HG03558 (cell line): ENCODE results near the gene SAYSD1.
"Not testable (repeated sequence)": the region's sequence is repeated elsewhere in the genome, so short reads cannot be mapped to it uniquely, and the experiment has no call there.

ENCODE experiments used
- ATAC-seq: cut with Tn5 transposase; IDR thresholded peaks from one replicate; pipeline ENCODE4 v1.9.1; 2021; ENCODE audit warnings: moderate number of reproducible peaks; ENCODE audit not compliant: unreplicated experiment; ENCODE audit errors: extremely low read depth

SAYSD1 gene, protein sequence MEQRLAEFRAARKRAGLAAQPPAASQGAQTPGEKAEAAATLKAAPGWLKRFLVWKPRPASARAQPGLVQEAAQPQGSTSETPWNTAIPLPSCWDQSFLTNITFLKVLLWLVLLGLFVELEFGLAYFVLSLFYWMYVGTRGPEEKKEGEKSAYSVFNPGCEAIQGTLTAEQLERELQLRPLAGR

DNA sequence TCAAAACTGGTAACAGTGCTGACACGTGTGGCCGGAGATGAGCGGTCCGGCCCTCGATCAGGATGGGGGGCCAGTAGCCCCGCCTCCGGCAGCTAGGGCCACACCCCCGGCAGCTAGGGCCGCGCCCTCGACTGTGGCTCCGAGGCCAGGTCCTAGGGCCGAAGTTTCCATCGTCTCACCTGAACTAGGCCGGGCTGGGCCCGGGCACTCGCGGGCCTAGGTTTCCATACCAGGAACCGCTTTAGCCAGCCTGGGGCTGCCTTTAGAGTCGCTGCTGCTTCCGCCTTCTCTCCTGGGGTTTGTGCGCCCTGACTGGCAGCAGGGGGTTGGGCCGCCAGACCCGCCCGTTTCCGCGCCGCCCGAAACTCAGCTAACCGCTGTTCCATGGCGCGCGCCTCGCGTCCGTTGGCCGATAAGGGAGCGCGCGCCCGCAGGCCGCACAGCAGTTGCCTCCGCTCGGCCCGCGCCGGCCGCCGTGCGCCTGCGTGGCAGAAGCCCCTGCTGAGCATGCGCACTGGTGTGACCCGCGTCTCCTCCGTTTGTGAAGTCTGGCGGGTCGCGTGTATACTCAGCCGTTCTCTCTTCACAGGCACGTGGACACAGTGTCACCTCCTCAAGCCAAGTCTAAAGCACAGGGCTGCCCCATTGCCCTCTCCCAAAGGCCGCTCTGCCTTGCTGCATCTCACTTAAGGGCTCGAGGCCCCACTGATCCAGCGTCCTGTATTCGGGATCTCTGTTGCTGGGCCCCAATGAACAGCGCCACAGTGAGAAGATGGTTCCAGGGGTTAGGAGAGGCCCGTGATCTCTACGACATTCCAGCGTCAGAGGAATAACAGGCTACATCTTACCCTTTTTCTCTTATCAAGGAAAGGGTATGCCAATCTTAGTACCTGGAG lies at the start of gene SAYSD1:
SAYSD1 (minus strand) TSS at position 483 of the 896 bp plus-strand sequence; CDS start at position 386, 97 bp downstream.
- ATAC-seq, result peak; percentile 72

DNA sequence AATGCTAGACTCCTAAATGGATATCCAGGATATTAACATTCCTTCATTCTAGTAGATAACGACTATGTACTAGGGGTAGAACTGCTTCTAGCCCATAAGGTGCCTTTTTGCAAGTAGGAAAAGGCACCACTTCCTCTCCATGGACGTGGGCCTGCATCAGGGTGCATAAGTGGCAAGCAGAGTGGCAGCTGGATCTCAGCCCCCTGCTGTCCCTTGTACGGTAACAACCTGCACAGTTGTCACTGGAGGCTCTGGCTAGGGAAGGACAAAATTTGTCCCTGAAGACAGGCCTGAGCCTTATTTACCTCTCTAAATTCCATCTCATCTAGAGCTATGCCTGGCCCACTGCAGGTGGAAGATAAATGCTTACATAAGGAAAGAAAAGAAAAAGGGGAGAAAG lies 42.5 kb upstream of the SAYSD1 start:
- no peak for ATAC-seq

DNA sequence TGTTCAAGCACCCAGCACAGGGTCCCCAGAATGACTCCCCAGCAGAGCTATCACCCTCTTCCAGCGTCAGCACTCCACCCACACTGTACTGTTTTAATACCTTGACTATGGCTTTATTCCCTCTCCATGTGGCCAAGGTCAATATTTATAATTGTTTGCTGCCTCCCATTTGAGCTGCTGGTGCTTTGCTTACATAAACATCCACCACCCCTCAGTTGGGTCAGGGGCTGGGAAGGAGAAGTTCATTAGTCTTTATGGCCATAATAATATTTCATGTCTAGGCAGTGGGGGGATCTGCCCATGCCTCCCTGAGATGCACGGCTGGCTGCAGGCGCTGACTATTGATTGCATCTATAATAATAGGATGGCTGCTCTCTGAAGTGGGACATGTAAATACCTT lies 41.8 kb upstream of the SAYSD1 start:
- no peak for ATAC-seq

DNA sequence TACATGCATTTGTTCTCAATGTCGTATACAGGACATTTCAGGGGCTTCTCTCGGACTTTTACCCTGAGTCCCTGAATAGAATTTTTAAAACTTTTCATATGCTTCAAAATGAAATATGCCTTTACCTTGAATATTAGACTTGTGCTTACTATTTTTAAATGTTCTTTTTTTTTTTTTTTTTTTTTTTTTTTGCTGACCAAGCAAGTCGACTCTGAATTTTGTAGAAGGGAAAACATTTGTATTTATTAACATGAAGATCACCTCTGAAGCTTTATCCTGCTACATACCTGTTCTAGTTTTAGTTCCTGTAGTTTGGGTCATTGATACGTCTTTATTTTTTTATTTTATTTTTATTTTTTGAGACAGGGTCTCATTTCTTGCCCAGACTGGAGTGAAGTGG lies 39.7 kb upstream of the SAYSD1 start:
- no peak for ATAC-seq

DNA sequence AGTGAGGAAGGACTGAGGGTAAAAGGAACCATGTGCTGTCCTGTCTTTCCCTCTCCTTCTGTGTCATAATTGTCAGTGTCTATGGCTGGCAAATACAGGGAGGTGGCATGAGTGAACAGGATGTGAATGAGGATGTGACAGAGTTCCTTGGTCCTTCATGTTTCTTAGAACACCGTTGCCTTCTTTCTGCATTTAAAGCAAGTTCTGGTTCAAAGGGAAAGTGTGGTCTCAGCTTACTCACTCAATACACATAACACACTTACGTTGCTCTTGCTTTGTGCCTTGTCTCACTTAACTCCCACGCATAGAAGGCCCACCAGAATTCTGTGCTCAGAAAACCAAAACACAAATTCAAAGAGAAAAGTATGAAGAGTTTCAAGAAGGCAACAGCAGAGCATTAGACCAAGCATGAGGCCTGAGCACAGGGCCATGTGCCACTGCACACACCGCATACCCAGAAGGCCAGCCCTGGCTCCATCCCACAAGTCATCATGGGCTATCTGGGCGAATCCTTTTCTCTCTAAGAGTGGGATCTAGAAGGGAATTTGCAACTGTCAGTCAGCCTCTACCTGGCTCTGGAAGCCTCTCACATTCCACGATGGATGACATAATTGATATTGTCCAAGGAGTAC lies 38.9 kb upstream of the SAYSD1 start:
- no peak for ATAC-seq

DNA sequence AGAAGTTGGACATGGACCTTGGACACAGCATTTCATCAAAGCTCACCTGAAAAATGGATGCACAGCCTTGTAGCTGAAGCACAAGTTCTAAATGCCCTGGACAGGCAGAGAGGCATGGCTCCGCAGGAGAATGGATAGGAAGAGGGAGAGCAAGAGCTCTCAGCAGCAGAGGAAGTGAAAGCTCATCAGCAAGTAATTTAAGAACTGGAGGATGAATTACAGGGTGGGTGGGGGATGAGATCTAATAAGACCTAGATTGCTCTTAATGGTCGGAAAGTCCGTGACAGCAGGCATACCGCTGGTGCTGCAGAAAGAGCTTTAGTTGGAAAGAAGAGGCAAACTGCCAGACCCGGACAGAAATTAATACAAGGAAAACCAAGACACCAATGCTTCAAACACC lies 37.3 kb upstream of the SAYSD1 start:
- no peak for ATAC-seq

DNA sequence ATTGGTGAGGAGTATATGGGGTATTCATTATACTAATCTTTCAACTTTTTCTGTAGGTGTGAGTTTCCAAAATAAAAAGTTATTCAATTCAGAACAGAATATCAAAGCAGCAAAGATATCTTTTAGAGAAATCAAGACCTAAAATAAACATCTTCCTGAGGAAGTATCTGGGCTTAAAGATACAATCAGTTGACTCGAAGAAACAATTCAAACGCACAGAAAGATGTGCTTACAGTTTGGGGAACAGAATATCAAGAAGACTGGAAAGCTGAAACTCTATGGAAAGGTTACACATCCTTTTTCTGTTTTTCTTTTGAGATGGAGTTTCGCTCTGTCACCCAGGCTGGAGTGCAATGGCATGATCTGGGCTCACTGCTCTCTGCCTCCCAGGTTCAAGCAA lies 36.2 kb upstream of the SAYSD1 start:
- no peak for ATAC-seq

DNA sequence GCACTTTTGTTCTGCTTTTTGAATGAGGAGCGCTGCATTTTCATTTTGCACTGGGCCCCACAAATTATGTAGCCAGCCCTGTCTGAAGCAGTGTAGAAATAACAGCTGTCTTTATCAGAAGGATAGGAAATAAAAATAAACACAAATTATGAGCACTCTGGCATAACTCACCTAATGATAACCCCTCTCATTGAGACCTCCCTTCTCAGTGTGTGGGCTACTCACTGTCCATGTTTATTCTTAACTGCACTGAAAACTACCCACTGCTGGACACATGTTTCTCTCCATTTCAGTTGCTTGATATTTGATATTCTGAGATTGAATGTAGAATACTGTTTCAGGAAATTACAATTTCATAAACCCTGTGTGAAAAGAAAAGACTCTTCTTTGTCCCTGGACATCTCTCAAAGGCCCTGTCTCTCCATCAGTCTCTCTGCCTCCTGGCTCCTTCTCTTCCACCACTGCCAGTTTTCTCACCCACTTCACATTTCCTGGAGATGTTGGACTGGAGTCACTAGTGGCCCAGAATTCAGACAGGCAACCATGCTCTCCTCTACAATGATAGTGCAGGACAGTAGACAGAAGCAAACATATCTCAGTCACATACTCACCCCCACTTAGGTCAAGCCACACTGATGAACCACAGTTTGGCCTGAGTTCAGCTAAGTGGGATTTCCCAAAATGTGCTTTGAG lies 29.6 kb upstream of the SAYSD1 start:
- ATAC-seq, result no peak

DNA sequence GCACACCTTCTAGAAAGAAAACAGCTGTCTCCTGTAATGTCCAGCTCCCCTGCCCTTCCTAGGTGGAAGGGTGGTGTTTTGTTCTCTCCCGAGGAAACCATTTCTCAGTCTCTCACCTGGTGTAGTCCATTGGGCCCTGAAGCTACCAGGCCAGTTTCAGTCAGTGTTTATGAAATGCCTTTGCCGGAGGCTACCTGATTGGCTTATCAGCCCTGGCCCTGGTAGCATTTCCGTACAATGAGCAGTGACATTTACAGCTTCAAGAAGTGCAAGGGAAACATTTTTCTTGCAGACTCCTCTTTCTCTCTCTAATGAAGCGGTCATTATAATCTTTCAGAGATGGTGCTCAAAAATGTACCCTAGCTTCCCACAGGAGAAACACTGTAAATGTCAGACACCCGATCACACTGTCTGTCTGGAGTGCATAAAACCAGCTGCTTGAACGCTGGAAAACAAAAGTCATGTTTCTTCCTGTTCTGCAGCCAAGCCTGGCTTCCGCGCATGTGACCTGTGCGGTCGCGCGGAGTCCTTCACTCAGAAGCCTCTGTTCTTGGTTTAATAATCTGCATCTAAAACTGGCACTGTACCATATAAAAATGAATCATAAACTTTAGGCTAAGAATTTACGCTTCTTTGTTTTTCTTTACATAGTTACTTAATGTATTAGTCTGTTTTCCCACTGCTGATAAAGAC lies 28.4 kb upstream of the SAYSD1 start:
- no peak for ATAC-seq

DNA sequence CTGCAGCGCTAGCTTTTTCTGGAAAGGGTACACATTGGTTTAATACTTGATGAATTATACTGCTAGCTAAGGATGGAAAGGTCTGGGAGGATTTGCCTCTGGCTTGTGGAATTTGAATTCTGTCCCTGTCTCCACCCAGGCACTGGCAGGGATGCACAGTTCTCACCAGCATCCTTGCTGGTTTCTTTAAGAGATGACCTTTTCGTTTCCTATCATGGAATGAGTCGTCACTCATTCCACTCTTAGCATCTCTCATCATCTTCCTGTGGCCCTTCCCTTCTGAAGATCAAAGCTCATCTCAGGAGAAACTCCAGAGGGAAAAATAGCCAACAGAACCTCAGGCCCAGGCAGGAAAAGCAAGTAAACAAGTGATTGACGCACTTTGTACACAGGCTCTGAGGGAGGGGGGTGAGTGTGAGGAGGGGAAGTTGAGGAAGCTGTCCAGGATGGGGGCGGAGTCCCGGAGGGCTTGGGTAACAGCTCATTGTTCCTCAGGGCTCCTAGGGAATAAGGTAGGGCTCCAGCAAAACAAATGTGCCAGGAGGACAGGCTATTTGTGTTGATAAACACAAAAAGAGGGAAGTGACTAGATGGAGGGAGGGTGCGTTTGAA lies 25.7 kb upstream of the SAYSD1 start:
- no peak for ATAC-seq

DNA sequence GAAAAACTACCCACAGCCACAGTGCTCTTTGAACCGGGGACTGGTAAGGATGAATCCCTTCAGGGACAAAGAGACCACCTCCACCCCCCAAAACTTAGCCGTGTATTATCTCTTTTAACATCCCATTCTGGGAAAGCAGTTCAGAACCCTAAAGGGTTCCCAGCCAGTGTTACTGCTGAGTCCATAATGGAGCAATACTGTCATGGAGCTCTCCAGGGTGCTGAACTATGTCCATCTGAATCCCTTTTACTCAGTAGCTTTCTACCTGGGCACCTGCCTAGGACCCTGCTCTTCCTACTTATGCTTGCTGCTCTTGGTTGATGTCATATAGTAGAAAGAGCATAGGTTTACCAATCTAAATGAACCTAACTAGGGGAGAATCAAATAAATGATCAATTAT lies 22.3 kb upstream of the SAYSD1 start:
- ATAC-seq, result no peak

DNA sequence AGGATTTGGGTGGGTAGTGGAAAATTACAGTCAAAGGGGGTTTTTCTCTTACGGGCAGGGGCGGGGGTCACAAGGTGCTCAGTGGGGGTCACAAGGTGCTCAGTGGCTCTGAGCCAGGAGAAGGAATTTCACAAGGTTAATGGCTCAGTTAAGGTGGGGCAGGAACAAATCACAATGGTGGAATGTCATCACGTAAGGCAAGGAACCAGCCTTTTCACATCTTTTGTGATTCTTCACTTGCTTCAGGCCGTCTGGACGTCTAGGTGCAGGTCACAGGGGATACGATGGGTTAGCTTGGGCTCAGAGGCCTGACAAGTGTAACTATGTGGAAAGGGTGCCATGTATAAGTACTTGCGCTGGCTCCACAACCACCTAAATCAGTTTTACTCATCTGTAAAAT lies 21.2 kb upstream of the SAYSD1 start:
- ATAC-seq, result not testable (repeated sequence)

DNA sequence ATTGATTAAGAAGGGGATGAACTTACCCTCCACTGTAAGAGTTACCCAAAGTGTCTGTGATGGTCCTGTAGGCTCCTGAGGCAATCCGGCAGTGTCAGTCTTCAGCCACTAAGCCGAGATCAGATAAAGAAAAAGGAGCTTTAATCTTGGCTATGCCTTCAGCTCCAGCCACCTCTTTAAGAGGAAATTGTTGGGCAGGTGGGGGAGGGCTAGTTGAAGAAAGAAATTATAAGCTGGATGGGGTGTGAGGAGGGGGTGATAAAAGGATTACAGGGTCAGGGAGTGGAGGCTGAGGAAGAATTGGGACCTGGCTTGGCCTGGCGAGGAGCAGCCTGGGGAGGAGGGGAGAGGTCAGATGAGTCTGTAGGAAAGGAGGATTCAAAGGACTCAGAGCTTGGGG lies 19.8 kb upstream of the SAYSD1 start:
- not testable (repeated sequence) for ATAC-seq

DNA sequence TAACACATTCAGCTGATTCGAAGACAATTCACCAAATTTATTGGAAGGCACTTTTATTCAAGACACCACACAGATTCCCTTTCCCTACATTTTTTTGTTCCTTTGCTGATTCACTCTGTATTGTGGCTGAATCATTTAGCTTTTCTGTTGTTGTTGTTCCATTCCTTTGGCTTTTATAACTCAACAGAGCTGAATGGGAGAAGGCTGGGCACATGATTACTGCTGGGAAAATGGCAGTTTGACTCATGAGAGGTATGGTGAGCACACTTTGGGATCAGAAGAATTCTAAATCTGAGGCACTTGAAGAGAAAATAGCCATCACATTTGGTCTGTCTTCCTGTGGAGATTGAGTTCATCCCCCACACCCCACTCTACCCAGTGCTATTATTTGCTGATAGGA lies 15.7 kb upstream of the SAYSD1 start:
- ATAC-seq, result no peak

DNA sequence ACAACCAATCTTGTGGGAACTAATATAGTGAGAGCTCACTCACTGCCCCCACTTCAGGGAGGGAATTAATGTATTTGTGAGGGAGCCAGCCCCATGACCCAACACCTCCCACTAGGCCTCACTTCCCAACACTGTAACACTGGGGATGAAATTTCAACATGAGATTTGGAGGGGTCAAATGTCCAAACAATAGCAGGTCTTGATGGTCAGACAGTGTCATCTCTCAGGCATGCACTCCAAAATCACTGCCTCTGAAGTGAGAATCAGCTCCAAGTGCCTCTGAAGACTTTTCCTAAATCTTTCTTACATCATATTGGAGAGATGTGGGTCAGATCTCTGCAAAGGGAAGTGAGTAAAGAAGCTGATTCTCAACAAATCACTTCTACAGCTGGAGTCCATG lies 13.8 kb upstream of the SAYSD1 start:
- ATAC-seq, result no peak

DNA sequence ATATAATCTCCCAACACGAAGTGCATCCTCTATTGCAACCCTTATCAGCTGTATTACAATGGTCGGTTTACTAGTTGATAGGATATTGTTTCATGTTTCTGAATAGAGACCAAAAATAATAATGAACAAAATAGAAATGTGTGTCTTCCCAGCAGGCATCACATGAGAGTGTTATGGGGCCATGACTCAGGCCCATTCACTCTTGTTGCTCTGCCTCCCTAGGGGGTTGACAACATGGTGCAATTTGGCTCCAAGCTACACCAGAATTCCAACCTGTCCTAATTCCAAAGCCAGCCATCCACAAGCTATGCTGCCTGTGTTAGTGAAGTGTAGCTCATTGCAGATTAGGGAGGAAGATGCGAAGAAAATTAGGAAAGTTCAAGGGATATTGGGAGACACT lies 13.1 kb upstream of the SAYSD1 start:
- ATAC-seq, result no peak

DNA sequence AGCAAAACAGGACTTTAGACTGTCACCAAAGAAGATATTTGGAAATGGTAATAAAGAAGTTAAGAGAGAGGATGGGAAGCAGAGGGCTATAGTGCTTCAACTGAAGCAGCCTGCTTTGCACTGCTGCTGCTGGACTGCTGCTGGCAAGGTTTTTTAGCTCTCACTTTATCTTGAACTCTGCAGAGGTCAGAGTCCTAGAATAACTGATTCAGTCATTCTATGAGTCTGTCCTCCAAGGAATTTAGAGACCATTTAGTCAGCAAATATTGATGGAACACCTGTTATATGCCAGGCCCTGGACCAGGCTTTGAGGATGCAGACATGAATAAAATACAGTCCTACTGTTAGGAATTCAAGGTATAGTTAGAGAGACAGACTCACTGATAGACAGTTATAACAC lies 9.1 kb upstream of the SAYSD1 start:
- no peak for ATAC-seq

DNA sequence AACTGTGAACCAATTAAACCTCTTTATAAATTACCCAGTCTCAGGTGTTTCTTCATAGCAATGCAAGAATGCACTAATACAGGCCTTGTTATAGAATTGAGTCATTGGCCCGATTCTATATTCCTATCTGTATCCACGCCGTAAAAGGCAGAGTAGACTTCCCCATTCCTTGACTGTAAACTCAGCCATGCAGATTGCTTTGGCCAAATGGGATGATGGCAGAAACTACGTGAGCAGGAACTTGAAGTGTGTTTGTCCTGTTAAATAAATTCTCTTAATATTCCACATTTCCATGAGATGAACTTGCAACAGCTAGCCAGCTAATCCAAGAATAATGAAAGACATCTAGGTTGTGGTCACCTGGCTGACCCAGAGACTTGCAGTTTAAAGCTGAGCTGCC lies 3.9 kb upstream of the SAYSD1 start:
- ATAC-seq, result no peak

DNA sequence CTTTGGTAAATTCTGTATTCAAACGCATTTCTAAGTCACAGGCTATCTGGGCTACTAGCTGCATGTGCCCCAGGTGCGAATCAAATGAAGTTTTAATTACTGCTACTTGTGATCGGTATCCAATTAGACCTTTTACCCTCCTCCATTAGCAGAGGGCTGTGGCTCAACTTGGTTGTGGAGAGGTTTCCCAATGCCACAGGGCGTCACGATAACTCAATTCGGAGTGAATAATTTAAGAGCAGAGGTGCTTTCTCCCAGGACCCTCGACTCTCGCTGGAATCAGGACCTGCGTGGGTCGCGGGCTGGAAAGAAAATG lies 640 bp downstream of the SAYSD1 start:
- no peak for ATAC-seq

DNA sequence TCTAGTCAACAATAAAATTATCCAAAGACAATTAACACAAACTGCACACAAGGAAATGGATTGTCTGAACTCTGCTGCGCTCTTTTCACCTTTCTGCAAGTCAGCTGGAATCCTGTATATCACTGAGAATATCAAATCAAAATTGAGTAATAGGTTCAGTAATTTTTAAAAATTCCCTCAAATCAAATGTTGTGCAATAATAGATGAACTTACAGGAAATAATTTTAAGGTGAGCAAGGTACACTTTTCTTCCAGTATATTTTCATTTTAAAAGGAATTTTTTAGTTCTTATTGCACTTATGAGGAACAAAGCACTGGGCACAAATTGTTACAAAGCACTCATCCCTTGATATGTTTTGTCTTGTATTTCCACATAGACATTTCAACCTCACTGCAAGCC lies 1.2 kb downstream of the SAYSD1 start:
- no peak for ATAC-seq
